HG02763 (cell line): ENCODE data around the gene PBRM1.

Experiments used
- ATAC-seq: cut with Tn5 transposase; IDR thresholded peaks from one replicate; pipeline ENCODE4 v1.9.1; 2021; ENCODE audit warnings: mild to moderate bottlenecking, moderate library complexity; ENCODE audit not compliant: unreplicated experiment

PBRM1 gene

GRCh38 chr3:52515192-52515591 lies 170.5 kb downstream of the PBRM1 start:
- no peak for ATAC-seq

- ATAC-seq = no peak
Observed at GRCh38 chr3:52514576-52514975, 171.1 kb downstream of the PBRM1 start.

- no peak for ATAC-seq
Observed at GRCh38 chr3:52513281-52513680, 172.4 kb downstream of the PBRM1 start.

- no peak for ATAC-seq
Observed at GRCh38 chr3:52512727-52513126, 173.0 kb downstream of the PBRM1 start.

DNA sequence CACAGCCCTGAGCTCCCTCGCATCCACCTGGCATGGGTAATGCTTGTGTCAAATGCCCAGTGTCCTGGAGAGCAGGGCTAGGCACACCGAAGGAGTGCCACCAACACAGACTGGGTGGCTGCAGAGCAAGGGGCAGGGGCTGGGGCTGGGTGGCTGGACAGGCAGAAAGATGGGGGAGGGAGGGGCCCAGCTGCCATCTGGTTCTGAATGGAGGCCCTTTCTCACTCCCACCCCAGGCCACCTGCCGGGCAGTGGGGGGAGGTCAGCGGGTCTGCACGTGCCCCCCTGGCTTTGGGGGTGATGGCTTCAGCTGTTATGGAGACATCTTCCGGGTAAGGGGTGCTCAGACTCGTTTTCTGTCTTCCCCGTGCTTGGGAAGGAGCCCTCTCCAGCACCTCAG lies 173.6 kb downstream of the PBRM1 start:
- ATAC-seq = no peak

GRCh38 chr3:52511509-52511908 lies 174.2 kb downstream of the PBRM1 start:
- ATAC-seq = no peak

DNA sequence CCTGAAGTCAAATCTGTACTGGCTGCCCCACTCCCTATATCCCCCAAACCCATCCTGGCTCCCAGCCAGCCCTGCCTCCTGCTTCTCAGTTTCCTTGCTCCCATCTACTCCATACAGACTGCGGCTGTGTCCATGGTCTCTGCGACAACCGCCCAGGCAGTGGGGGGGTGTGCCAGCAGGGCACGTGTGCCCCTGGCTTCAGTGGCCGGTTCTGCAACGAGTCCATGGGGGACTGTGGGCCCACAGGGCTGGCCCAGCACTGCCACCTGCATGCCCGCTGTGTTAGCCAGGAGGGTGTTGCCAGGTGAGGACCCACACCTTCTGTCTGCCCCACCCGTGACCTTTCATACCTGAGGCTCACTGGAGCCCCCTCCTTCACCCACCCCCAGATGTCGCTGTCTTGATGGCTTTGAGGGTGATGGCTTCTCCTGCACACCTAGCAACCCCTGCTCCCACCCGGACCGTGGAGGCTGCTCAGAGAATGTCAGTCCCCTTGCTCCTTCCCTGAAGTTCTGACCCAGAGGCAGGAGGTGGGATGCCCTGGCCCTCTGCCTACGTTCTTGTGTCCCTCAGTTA lies 175.9 kb downstream of the PBRM1 start:
- no peak for ATAC-seq

DNA sequence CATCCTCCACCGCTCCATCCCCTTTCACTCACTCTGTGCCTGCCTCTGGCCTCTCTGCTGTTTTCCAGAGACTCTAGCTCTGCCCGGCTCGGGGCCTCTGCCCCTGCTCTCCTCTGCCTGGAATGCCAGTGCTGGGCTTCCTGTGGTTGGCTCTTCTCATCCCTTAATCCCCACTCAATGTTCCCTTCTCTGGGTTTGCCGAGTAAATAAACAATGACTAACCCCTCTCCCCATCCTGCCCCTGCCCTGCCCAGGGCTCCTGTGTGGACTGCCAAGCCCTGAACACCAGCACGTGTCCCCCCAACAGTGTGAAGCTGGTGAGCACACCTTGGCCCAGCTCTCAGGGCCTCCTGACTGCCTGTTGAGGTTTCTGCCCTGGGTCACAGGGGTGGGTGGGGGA lies 178.4 kb downstream of the PBRM1 start:
- no peak for ATAC-seq

- ATAC-seq = no peak
Observed at GRCh38 chr3:52506266-52506966, 179.3 kb downstream of the PBRM1 start.

DNA sequence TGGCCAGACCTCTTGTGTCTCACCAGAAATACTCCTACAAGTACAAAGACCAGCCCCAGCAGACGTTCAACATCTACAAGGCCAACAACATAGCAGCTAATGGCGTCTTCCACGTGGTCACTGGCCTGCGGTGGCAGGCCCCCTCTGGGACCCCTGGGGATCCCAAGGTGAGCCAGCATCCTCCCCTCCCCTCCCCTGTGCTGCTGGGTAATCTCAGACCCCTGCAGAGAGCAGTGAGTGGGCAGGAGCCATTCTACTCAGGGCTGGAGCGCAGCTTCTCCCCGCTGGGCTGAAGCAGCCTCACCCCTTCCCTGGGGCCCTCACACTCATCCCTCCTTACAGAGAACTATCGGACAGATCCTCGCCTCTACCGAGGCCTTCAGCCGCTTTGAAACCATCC lies 180.7 kb downstream of the PBRM1 start:
- ATAC-seq = no peak

GRCh38 chr3:52503788-52504424 lies 181.8 kb downstream of the PBRM1 start:
- ATAC-seq = no peak

GRCh38 chr3:52502808-52503350 lies 182.8 kb downstream of the PBRM1 start:
- no peak for ATAC-seq

GRCh38 chr3:52502001-52502400 lies 183.7 kb downstream of the PBRM1 start:
- no peak for ATAC-seq

DNA sequence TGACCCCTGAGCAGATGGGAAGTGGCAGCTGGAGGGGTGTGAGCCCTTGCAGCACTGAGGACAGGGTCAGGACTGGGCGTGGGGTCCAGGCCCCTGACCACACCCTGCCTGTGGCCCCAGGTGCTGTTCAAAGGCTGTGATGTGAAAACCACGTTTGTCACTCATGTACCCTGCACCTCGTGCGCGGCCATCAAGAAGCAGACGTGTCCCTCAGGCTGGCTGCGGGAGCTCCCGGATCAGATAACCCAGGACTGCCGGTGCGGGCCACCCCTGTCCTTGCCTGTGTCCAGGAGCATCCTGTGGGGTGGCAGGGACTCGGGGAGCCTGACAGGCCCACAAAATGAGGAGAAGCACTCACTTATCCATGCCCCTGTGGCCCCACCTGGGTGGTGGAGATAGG lies 184.7 kb downstream of the PBRM1 start:
- no peak for ATAC-seq

DNA sequence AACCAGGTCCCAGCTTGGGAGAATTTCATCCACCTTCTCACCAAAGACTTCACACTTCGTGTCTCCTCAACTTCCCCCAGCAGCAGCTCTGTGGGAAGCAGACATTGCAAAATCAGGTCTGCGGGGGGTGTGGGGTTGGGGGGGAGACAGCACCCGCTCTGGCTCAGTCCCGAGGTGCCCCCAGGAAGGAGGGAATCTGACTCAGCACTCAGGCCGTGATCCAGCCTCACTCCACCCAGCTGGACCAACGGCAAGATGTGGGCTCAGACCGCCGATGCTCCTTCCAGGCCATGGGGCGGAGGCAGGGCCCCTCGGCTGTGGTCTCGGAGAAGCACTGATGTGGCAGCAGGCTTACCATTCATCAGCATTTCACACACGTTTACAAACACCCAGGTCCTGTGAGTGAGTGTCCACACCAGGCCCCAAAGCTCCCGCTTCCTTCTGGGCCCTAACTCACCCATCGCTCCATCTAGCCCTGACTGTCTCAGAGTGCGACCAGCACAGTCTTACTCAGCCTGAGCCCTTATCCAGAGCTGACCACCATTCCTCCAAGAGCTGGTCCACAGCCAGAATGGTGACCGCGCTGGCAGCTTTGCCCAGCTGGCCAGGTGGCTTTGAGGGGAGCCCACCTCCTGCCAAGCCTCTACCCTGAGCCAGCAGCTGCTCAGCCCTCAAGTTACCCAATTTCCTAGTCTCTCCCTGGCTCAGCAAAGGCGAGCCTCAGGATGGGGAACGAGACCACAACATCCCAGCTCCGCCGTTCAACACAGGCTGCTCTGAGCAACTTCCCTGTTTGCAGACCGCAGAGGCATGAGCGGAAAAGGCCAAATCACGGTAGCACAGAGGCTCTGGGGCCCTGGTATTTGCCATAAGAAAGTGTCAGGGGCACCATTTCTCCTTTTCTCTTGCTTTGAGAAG lies 187.3 kb downstream of the PBRM1 start:
- no peak for ATAC-seq

- ATAC-seq = no peak
Observed at GRCh38 chr3:52495777-52496602, 189.7 kb downstream of the PBRM1 start.
